GM19372 (cell line): ENCODE measurements around the gene CCDC81.

Source experiments
- ATAC-seq: cut with Tn5 transposase; IDR thresholded peaks from one replicate; pipeline ENCODE4 v1.9.1; 2021; ENCODE audit warnings: mild to moderate bottlenecking, low read depth, moderate library complexity; ENCODE audit not compliant: unreplicated experiment

CCDC81 gene

GRCh38 chr11:86461892-86462291 is 87.2 kb downstream of the CCDC81 start:
- ATAC-seq, result no peak

- no peak for ATAC-seq
These were observed 88.4 kb downstream of the CCDC81 start for GRCh38 chr11:86463120-86463519.

- ATAC-seq, result no peak
These were observed 89.3 kb downstream of the CCDC81 start for GRCh38 chr11:86463955-86464354.

- ATAC-seq, result no peak
These were observed 90.0 kb downstream of the CCDC81 start for GRCh38 chr11:86464509-86465221.

GRCh38 chr11:86468169-86468568 is 93.5 kb downstream of the CCDC81 start:
- no peak for ATAC-seq

GRCh38 chr11:86469491-86470388 is 95.1 kb downstream of the CCDC81 start:
- ATAC-seq, result no peak
